Esophagus muscularis mucosa (tissue), 4 donors: Measurements from ENCODE around the gene E2F7. TPM values are rescaled to one million over a fixed set of nuclear protein-coding genes. Genes with fewer than 3 reads are reported as not detected.

Experiments
- DNase-seq: peaks from one replicate; pipeline ENCODE4 v3.0.0-alpha.2; 2017; ENCODE audit errors: extremely low spot score
- H3K27ac ChIP-seq, 4 donors: fragments of 200-600 bp; sonication (generic); replicated peaks in 1 of 4; 1 replicate in 3 of 4; 2 replicates in 1 of 4; pipeline ENCODE4 v1.5.1; 2016 to 2019; ENCODE audit warnings: mild to moderate bottlenecking in 1 of 4
- H3K27me3 ChIP-seq, 4 donors: fragments of 200-600 bp; sonication (generic); one replicate each; pipeline versions ENCODE4 v1.5.1 to v1.6.0; 2016 to 2019
- H3K36me3 ChIP-seq, 4 donors: fragments of 200-600 bp; sonication (generic); one replicate each; pipeline ENCODE4 v1.5.1; 2016 to 2019
- H3K4me1 ChIP-seq, 4 donors: fragments of 200-600 bp; sonication (generic); one replicate each; pipeline ENCODE4 v1.5.1; 2016 to 2019
- H3K4me3 ChIP-seq, 4 donors: fragments of 200-600 bp; sonication (generic); 1 replicate in 2 of 4; 2 replicates in 2 of 4; pipeline ENCODE4 v1.5.1; 2016 to 2019; ENCODE audit warnings: mild to moderate bottlenecking in 4 of 4, moderate library complexity in 1 of 4
- H3K9me3 ChIP-seq, 4 donors: fragments of 200-600 bp; sonication (generic); 1 replicate in 3 of 4; 2 replicates in 1 of 4; pipeline ENCODE4 v1.5.1; 2016 to 2019
- EP300 ChIP-seq: sonication (generic); formaldehyde crosslinking; IDR thresholded peaks from one replicate; pipeline ENCODE4 v1.6.1; 2017; ENCODE audit warnings: antibody characterized with exemption
- POLR2A ChIP-seq: fragments of 450-650 bp; IDR thresholded peaks from one replicate; pipeline ENCODE4 v1.6.1; 2017; ENCODE audit warnings: antibody characterized with exemption, moderate library complexity, mild to moderate bottlenecking, low read depth
- POLR2AphosphoS5 ChIP-seq, 2 donors: sonication (generic); formaldehyde crosslinking; IDR thresholded peaks; one replicate each; pipeline ENCODE4 v1.6.1; 2017; ENCODE audit warnings: antibody characterized with exemption in 2 of 2
- WGBS: methylation state at CpG from one replicate; pipeline ENCODE4 v1.1.5; 2018; 5-methylcytosine and 5-hydroxymethylcytosine counted together
- intact Hi-C: fragments of 100-400 bp; cut with DNase I; formaldehyde crosslinking; loops from one replicate; pipeline ENCODE4 v1.15.1; 2023
- total RNA-seq, 4 donors: library from RNA; depleted of rRNA; stranded (reverse); fragments of >200 nt; gene quantifications; one replicate each; pipeline versions ENCODE4 v1.1.0 to v1.2.1, GENCODE V29; 2016
- TF ChIP-seq, protein P1 (sequence below), 3 experiments: fragments of 200-600 bp in 2 of 3; fragments of 450-650 bp in 1 of 3; sonication (generic) in 2 of 3; IDR thresholded peaks; one replicate each; pipeline ENCODE4 v1.5.1; 2017 to 2019; ENCODE audit warnings: antibody characterized with exemption in 3 of 3, mild to moderate bottlenecking in 2 of 3, moderate library complexity in 1 of 3

The E2F7 gene
- total RNA-seq, 4 donors from 2014 or later, result not detected

DNA sequence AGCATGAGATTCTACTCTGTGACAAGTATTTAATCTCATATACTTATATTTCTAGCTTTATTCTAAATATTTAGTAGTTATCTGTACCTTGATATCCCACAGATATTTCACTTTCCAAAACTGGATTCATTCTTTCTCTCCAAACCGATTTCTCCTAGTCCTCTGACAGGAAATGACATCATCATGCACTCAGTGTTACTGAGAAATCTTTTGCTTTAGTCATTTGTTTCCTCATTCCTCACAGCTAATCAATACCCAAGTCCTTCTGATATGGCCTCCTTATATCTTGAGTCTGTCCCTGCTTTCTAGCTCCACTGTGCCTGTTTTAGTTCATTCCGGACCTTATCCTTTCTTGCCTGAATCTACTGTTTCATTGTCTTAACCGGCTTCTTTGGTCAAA lies 39.4 kb upstream of the E2F7 start:
- DNase-seq, result no peak
- H3K36me3 ChIP-seq, result no peaks in the 10 kb centered on the region
- no peaks in the 10 kb centered on the region for H3K9me3 ChIP-seq
- H3K4me3 ChIP-seq, result no peak overlapping the region
- no peak overlapping the region for H3K27ac ChIP-seq
- intact Hi-C loops, result no loop called here
- TF ChIP-seq, protein P1, sequence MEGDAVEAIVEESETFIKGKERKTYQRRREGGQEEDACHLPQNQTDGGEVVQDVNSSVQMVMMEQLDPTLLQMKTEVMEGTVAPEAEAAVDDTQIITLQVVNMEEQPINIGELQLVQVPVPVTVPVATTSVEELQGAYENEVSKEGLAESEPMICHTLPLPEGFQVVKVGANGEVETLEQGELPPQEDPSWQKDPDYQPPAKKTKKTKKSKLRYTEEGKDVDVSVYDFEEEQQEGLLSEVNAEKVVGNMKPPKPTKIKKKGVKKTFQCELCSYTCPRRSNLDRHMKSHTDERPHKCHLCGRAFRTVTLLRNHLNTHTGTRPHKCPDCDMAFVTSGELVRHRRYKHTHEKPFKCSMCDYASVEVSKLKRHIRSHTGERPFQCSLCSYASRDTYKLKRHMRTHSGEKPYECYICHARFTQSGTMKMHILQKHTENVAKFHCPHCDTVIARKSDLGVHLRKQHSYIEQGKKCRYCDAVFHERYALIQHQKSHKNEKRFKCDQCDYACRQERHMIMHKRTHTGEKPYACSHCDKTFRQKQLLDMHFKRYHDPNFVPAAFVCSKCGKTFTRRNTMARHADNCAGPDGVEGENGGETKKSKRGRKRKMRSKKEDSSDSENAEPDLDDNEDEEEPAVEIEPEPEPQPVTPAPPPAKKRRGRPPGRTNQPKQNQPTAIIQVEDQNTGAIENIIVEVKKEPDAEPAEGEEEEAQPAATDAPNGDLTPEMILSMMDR (IDR thresholded peaks at IDR 0.05), result no peak
- no peak for TF ChIP-seq EP300
- TF ChIP-seq POLR2AphosphoS5 (IDR thresholded peaks at IDR 0.05), result no peak
- TF ChIP-seq POLR2A, result no peak
- no peaks in the 10 kb centered on the region for H3K4me1 ChIP-seq
- 83% methylated on average over 3 of the region's 3 CpGs for WGBS
- H3K27me3 ChIP-seq, result no peaks in the 10 kb centered on the region

DNA sequence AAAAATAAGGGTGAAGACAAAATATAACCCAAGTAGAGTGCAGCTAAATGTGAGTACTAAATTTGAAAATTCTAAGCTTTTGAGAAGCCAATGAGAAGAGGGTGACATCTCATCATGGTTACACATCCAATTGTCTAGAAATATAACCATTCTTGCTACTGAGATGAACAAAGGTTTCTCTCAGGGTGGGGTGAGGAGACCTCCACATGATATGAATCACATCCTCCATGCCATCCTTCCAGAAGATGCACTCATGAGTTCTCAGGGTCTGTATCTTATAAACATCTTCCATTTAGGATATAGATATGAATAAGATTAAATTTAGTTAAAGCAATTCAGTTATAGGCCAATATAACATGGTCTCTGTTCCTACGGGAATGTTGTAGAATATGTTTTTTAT lies 38.9 kb upstream of the E2F7 start:
- 89% methylated on average over 1 of the region's 1 CpG for WGBS
- DNase-seq, result no peak
- Histone ChIP-seq H3K9me3 (no peaks in the 10 kb centered on the region), H3K4me1 (no peaks in the 10 kb centered on the region), H3K4me3 (no peak overlapping the region), H3K27ac (no peak overlapping the region), H3K36me3 (no peaks in the 10 kb centered on the region), H3K27me3 (no peaks in the 10 kb centered on the region)
- TF ChIP-seq, protein P1 (IDR thresholded peaks at IDR 0.05), result no peak
- TF ChIP-seq EP300 (no peak), POLR2A (no peak), POLR2AphosphoS5 (IDR thresholded peaks at IDR 0.05) (no peak)
- intact Hi-C loops, result no loop called here

GRCh38 chr12:77102691-77103090 lies 37.3 kb upstream of the E2F7 start:
- intact Hi-C loops, result no loop called here
- Histone ChIP-seq H3K9me3 (no peaks in the 10 kb centered on the region), H3K36me3 (no peaks in the 10 kb centered on the region), H3K27ac (no peak overlapping the region), H3K4me1 (no peaks in the 10 kb centered on the region), H3K4me3 (no peak overlapping the region), H3K27me3 (no peaks in the 10 kb centered on the region)
- no peak for DNase-seq
- WGBS, result 100% methylated on average over 1 of the region's 1 CpG
- no peak for TF ChIP-seq POLR2A
- TF ChIP-seq EP300, result no peak
- TF ChIP-seq, protein P1 (IDR thresholded peaks at IDR 0.05), result no peak
- TF ChIP-seq POLR2AphosphoS5 (IDR thresholded peaks at IDR 0.05), result no peak

GRCh38 chr12:77102123-77102522 lies 36.8 kb upstream of the E2F7 start:
- H3K4me1 ChIP-seq, result no peaks in the 10 kb centered on the region
- H3K27ac ChIP-seq, result no peak overlapping the region
- H3K27me3 ChIP-seq, result no peaks in the 10 kb centered on the region
- intact Hi-C loops, result no loop called here
- H3K36me3 ChIP-seq, result no peaks in the 10 kb centered on the region
- 80% methylated on average over 2 of the region's 2 CpGs for WGBS
- H3K4me3 ChIP-seq, result no peak overlapping the region
- TF ChIP-seq, protein P1 (IDR thresholded peaks at IDR 0.05), result no peak
- TF ChIP-seq EP300 (no peak), POLR2AphosphoS5 (IDR thresholded peaks at IDR 0.05) (no peak)
- DNase-seq, result no peak
- H3K9me3 ChIP-seq, result no peaks in the 10 kb centered on the region

- H3K4me3 ChIP-seq, result no peak overlapping the region
- no peak overlapping the region for H3K27ac ChIP-seq
- TF ChIP-seq, protein P1 (IDR thresholded peaks at IDR 0.05), result no peak
- TF ChIP-seq POLR2A, result no peak
- TF ChIP-seq POLR2AphosphoS5 (IDR thresholded peaks at IDR 0.05), result no peak
- no peak for TF ChIP-seq EP300
- no peaks in the 10 kb centered on the region for H3K27me3 ChIP-seq
- 90% methylated on average over 2 of the region's 2 CpGs for WGBS
- intact Hi-C loops, result no loop called here
- H3K4me1 ChIP-seq, result no peaks in the 10 kb centered on the region
- H3K9me3 ChIP-seq, result no peaks in the 10 kb centered on the region
- no peaks in the 10 kb centered on the region for H3K36me3 ChIP-seq
- no peak for DNase-seq
Observed at GRCh38 chr12:77099799-77100198, 34.4 kb upstream of the E2F7 start.
